Cardiac muscle cell (in vitro differentiated cells and primary cell): ENCODE results near the gene FALEC. TPM values are rescaled to one million over a fixed set of nuclear protein-coding genes. Genes with fewer than 3 reads are reported as not detected.
A peak's percentile ranks its signal among the peaks of the same experiment; 100 is the strongest.
"Not testable (repeated sequence)": the region's sequence is repeated elsewhere in the genome, so short reads cannot be mapped to it uniquely, and the experiment has no call there.

Source experiments
- DNase-seq, 2 donors: peaks; one replicate each; pipeline versions ENCODE4 v3.0.0 to v3.0.0-alpha.2; 2010 to 2017; ENCODE audit warnings: low read depth in 1 of 2, low spot score in 1 of 2
- H3K27ac ChIP-seq: fragments of 200-600 bp; sonication (generic); 2 replicates; pipeline ENCODE4 v1.5.1; 2016
- H3K27me3 ChIP-seq: fragments of 200-600 bp; sonication (generic); 2 replicates; pipeline ENCODE4 v1.6.0; 2016; ENCODE audit warnings: control low read depth
- H3K36me3 ChIP-seq: fragments of 200-600 bp; sonication (generic); 2 replicates; pipeline ENCODE4 v1.5.1; 2016; ENCODE audit warnings: control low read depth
- H3K4me1 ChIP-seq: fragments of 200-600 bp; sonication (generic); 2 replicates; pipeline ENCODE4 v1.8.1; 2017; ENCODE audit warnings: low read depth, mild to moderate bottlenecking, mixed run types
- H3K4me3 ChIP-seq: fragments of 200-600 bp; sonication (generic); 2 replicates; pipeline ENCODE4 v1.5.1; 2016; ENCODE audit warnings: mild to moderate bottlenecking
- H3K9me3 ChIP-seq: fragments of 200-600 bp; sonication (generic); 2 replicates; pipeline ENCODE4 v1.5.1; 2017; ENCODE audit warnings: low read depth, mild to moderate bottlenecking, control low read depth
- CTCF ChIP-seq: IDR thresholded peaks from 2 replicates; pipeline ENCODE4 v1.5.1; 2012; ENCODE audit warnings: low read depth, mild to moderate bottlenecking, low read length
- polyA plus RNA-seq: library from polyadenylated mRNA; unstranded; fragments of >200 nt; fragmentation: Nextera tagmentation; extraction: Ambion mirVana; gene quantifications from 2 replicates; pipeline ENCODE4 v1.2.1, GENCODE V29; 2016
- total RNA-seq: library from RNA; depleted of rRNA; stranded (reverse); fragments of >200 nt; gene quantifications from 2 replicates; pipeline ENCODE4 v1.2.3, GENCODE V29; 2016

Gene FALEC
- total and polyA plus RNA-seq, 2 experiments from 2014 or later = 3.9 to 4.7 TPM

DNA sequence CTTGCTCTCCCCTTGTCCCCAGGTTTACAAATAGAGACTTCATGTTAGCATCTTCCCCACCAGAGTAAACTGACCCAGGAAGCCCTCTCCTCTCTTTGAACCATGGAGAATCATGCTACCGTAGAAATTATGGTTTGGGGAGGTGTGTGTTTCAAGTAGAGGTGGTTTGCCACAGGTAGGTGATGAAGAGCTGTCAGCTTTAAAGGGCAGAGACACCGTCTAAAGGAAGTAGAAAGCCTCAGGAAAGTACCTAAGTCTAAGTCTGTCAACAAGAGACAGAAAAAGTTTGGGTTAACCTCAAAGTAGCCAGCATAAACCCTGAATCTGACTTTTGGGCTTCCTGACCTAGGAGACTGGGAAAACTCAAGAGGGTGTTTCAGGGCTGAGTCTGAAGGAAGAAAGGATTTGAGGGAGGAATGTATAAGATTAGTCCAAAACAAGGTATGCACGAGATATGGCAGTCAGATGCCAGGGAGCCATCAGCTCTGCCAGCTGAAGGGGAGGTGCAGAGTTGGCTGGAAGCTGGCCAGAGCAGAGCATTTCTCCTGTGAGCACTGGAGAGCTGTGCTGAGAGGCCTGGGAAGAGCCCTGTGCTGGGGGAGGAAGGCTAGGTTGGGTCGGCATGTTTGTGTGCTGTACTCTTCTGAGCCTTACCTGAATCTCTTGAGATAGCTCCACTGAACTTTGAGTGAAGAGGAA lies 47.9 kb downstream of the FALEC start:
- H3K4me1 ChIP-seq = peaks cover 47% of the 10 kb centered on the region
- H3K4me3 ChIP-seq = no peak overlapping the region
- H3K36me3 ChIP-seq = no peaks in the 10 kb centered on the region
- DNase-seq = peak in 1 of 2 donors; percentile 56
- TF ChIP-seq CTCF = no peak
- H3K27me3 ChIP-seq = no peaks in the 10 kb centered on the region
- H3K9me3 ChIP-seq = no peaks in the 10 kb centered on the region
- H3K27ac ChIP-seq = peak overlapping the region; percentile 99

DNA sequence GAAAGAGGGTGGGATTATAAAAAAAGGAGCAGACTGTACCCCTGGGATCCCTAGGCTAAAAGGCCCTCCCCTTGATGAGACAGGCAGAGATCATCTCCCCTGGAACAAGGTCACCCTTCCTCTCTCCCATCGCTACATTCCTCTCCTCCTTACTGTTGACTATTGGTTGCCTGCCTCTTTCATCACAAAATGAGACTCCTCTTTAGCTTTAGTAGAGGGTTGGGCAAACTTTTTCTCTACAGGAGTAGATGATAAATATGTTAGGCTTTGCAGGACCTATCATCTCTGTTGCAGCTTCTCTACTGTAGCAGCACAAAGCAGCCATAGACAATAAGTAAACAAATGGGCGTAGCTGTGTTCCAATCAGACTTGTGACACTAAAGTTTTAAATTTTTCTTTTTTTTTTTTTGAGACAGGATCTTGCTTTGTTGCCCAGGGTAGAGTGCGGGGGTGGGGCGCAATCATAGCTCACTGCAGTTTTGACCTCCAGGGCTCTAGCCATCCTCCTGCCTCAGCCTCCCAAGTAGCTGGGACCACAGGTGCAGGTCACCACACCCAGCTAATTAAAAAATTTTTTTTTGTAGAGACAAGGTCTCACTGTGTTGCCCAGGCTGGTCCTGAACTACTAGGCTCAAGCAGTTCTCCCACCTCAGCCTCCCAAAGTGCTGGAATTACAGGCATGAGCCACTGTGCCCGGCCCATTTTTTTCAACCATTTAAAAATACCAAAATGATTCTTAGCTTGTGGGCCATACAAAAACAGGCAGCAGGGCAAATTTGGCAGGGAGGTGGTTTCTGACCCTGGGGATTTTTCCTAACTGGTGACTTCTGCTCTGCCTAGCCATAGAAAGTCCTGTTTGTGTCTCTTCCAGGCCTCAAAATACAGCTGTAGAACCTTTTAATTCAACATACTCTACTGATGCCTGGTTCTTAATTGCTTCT lies 48.8 kb downstream of the FALEC start:
- peaks cover 52% of the 10 kb centered on the region for H3K4me1 ChIP-seq

GRCh38 chr1:150565240-150565991 lies 49.9 kb downstream of the FALEC start:
- H3K27me3 ChIP-seq, H3K4me3 ChIP-seq, DNase-seq, H3K36me3 ChIP-seq, H3K9me3 ChIP-seq: not testable (repeated sequence)
- Histone ChIP-seq H3K27ac (peak overlapping the region; percentile 99), H3K4me1 (peaks cover 52% of the 10 kb centered on the region)

More for the DNA sequence above, 48.8 kb downstream of the FALEC start:
- peak overlapping the region; percentile 99 for H3K27ac ChIP-seq
- peak in 1 of 2 donors; percentile 53 for DNase-seq
- H3K27me3 ChIP-seq = no peaks in the 10 kb centered on the region
- TF ChIP-seq CTCF = no peak
- H3K4me3 ChIP-seq = no peak overlapping the region
- no peaks in the 10 kb centered on the region for H3K36me3 ChIP-seq
- no peaks in the 10 kb centered on the region for H3K9me3 ChIP-seq

DNA sequence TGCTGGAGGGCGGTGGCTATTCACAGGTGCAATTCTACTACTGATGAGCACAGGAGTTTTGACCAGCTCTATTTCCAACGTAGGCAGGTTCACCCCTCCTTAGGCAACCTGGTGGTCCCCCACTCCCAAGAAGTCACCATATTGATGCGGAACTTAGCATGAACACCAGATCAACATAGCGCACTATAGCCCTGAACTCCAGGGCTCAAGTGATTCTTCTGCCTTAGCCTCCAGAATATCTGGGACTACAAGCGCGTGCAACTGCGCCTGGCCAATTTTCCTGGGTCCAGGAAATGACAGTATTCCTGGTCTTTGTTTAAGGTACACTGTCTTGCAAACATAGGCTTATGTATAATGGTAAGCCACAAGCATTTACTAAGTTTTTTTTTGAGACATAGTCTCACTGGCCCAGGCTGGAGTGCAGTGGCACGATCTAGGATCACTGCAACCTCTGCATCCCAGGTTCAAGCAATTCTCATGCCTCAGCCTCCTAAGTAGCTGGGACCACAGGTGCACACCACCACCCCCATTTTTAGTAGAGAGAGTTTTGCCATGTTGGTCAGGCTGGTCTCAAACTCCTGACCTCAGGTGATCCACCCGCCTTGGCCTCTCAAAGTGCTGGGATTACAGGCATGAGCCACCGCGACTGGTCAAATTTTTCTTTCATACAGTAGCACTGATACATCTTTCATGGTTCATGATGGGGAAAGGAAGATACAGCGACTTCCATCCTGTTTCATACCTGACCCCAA lies 51.2 kb downstream of the FALEC start:
- Histone ChIP-seq H3K27ac (peak overlapping the region; percentile 95), H3K4me1 (peaks cover 48% of the 10 kb centered on the region), H3K9me3 (no peaks in the 10 kb centered on the region), H3K36me3 (no peaks in the 10 kb centered on the region), H3K27me3 (no peaks in the 10 kb centered on the region), H3K4me3 (no peak overlapping the region)
- no peak for TF ChIP-seq CTCF
- no peak for DNase-seq

GRCh38 chr1:150567341-150567716 lies 51.8 kb downstream of the FALEC start:
- Histone ChIP-seq H3K27me3 (no peaks in the 10 kb centered on the region), H3K27ac (peak overlapping the region; percentile 95), H3K4me3 (no peak overlapping the region), H3K36me3 (no peaks in the 10 kb centered on the region), H3K9me3 (no peaks in the 10 kb centered on the region), H3K4me1 (peaks cover 46% of the 10 kb centered on the region)
- peak in 1 of 2 donors; percentile 64 for DNase-seq
- no peak for TF ChIP-seq CTCF
